AG09309 (cell line): ENCODE measurements around the gene SPACA5.

Source experiments
- DNase-seq: peaks from one replicate; pipeline ENCODE4 v3.0.0-alpha.2; 2010; ENCODE audit warnings: low read depth
- H3K4me3 ChIP-seq: 2 replicates; pipeline ENCODE4 v1.5.1; 2011; ENCODE audit warnings: mild to moderate bottlenecking, low read depth, low read length, moderate library complexity; ENCODE audit not compliant: control insufficient read depth
- TF ChIP-seq, protein P1 (sequence below): IDR thresholded peaks from 2 replicates; pipeline ENCODE4 v1.5.1; 2011; ENCODE audit warnings: mild to moderate bottlenecking, low read depth, low read length, inconsistent platforms; ENCODE audit not compliant: insufficient read depth, control insufficient read depth; ENCODE audit errors: missing control alignments

Gene SPACA5

DNA sequence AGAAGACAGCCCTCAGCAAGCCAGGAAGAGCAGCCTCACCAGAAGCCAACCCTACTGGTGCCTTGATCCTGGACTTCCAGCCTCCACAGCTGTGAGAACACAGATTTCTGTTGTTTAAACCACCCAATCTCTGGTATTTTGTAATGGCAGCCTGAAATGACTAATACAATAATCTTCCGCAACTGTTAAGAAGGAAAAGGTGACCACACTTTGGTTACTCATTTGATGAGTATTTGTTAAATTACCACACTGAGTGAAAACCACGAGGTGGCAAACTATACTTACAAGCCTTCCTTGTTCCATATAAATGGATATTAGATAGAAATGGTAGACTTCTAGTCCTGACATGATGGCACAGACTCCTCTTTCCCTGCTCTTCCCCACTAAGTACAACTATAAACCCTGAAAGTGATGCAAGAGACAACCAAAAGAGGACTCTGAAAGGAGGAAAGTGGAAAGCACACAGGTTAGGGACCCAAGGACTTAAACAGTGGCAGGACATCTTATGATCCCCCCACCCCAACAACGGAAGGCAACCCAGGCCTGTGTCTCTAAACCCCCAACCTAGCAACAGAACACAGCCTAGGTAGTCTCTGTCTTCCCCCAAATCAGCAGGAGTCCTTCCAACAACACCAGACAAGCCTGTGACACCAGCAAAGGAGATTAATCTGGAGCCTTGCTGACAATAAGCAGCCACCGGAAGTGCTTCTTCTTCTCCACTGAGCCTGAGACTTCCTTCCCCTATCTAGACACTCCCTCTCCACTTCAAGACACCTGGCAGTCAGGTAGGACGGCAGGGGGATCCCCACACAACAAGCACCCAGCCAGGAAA is 15.3 kb upstream of the SPACA5 start:
- TF ChIP-seq, protein P1, sequence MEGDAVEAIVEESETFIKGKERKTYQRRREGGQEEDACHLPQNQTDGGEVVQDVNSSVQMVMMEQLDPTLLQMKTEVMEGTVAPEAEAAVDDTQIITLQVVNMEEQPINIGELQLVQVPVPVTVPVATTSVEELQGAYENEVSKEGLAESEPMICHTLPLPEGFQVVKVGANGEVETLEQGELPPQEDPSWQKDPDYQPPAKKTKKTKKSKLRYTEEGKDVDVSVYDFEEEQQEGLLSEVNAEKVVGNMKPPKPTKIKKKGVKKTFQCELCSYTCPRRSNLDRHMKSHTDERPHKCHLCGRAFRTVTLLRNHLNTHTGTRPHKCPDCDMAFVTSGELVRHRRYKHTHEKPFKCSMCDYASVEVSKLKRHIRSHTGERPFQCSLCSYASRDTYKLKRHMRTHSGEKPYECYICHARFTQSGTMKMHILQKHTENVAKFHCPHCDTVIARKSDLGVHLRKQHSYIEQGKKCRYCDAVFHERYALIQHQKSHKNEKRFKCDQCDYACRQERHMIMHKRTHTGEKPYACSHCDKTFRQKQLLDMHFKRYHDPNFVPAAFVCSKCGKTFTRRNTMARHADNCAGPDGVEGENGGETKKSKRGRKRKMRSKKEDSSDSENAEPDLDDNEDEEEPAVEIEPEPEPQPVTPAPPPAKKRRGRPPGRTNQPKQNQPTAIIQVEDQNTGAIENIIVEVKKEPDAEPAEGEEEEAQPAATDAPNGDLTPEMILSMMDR: no peak
- H3K4me3 ChIP-seq: no peak overlapping the region
- peak; percentile 11 for DNase-seq

DNA sequence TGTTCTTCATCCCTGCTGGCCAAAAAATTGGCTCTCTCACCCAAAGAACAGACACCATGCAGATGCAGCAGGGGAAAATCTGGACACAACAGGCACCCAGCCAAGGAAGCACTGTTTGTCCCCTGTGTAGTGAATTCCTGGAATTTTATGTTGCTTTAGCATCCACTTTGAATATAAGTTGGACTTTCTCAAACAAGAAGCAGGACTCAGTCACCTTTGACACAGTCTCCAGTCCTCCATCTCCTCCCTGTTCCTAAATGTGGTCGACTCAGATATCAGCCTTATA is 14.8 kb upstream of the SPACA5 start:
- DNase-seq: no peak
- H3K4me3 ChIP-seq: no peak overlapping the region
- TF ChIP-seq, protein P1: no peak

DNA sequence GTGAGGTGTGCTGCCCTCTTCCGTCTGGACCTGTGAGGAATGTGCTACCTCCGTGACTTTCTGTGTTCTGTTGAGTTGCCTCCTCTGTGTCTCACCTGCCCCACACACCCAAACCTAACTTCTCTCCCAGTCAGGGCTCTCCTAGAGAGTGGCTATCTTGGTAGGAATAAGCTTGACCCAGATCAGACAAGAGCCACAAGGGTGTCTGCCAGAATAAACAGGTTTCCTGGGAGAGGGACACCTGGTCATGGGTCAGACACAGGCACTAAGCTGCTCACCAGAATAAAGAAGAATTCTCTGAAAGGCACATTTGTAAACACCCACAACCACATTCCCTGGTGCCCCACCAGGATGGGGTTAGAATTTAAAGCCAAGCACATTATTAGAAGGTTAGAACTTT is 14.1 kb upstream of the SPACA5 start:
- DNase-seq: no peak
- TF ChIP-seq, protein P1: no peak

DNA sequence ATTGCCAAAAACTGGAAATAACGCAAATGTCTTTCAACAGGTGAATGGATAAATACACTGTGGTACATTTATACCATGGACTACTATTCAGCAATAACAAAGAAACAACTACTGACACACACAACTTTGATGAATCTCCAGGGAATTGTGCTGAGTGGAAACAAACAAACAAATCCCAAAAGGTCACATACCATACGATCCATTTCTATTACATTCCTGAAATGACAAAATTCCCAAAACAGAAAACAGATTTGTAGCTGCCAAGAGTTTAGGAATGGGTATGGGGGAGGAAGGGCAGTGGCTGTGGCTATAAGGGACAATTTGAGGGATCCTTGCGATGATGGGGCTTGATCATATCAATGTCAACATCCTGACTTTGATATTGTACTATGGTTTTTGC is 5.5 kb upstream of the SPACA5 start:
- TF ChIP-seq, protein P1: no peak
- DNase-seq: no peak
- H3K4me3 ChIP-seq: no peak overlapping the region

More for the DNA sequence above, 14.1 kb upstream of the SPACA5 start:
- no peak overlapping the region for H3K4me3 ChIP-seq

DNA sequence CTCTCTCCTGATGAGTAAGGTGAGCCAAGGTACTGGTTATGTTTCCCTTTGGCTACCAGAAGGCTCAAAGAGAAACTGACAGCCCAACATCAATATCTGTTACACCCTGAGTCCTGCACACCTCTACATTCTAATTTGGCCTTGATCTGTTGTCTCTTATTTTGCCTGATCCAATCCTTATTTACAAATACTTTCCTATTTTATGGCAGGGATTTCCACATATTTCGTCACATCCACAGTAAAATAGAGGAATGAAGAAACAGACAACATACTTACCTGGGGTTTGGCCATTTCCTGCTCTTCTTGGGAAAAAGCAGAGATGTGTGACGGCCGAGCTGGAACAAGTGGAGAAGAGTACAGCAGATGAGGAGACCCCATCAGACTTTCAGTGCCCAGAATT is 4.5 kb upstream of the SPACA5 start:
- H3K4me3 ChIP-seq: no peak overlapping the region
- DNase-seq: no peak
- TF ChIP-seq, protein P1: no peak

DNA sequence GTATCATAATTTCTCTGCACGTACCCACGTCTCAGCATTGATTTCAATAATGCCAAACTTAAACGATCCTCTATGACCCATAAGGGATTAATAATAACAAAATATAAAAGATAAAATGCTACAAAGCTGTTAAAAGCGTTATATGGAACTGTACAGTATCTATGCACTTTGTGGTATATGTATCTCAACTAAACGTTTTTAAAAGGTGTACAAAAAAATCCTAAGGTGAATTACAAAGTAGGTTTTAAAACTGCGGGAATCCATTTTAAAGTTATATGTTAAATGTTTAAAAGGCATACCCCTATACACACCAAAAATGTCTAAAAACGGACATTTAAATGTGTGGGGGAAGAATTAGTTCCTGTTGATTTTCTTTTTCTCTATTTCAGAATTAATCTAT is 3.9 kb upstream of the SPACA5 start:
- no peak for DNase-seq
- peak overlapping the region; percentile 73 for H3K4me3 ChIP-seq
- TF ChIP-seq, protein P1: no peak
